ENCODE data around the gene ACAA1. TPM values are rescaled to one million over a fixed set of nuclear protein-coding genes. Genes with fewer than 3 reads are reported as not detected.
"Not testable (repeated sequence)": the region's sequence is repeated elsewhere in the genome, so short reads cannot be mapped to it uniquely, and the experiment has no call there.

ACAA1 gene
- polyA plus RNA-seq, 4 donors, result 114 to 143 (median 128) TPM

GRCh38 chr3:38137615-38138348 lies 855 bp upstream of the ACAA1 start:
- DNase-seq (ENCODE audit: low read depth in 4 of 4, low spot score in 3 of 4), result no peak

- DNase-seq (ENCODE audit: low read depth in 4 of 4, low spot score in 3 of 4), result peak in 1 of 4 donors; percentile 32
Observed at GRCh38 chr3:38136393-38136776, 542 bp downstream of the ACAA1 start.

DNA sequence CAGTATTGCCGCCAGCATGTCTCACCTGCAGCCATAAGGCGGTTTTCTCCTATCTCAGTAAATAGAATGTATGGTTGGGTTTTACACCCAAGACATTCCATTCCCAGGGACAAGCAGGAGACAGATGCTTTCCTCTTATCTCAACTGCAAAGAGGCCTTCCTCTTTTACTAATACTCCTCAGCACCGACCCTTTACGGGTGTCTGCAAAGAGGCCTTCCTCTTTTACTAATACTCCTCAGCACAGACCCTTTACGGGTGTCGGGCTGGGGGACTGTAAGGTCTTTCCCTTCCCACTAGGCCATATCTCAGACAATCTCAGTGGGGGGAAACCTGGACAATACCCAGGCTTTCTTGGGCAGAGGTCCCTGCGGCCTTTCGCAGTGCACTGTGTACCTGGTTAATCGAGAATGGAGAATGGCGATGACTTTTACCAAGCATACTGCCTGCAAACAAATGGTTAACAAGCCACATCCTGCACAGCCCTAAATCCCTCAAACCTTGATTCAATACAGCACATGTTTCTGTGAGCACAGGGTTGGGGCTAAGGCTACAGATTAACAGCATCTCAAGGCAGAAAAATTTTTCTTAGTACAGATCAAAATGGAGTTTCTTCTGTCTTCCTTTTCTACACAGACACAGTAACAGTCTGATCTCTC lies 1.2 kb downstream of the ACAA1 start:
- DNase-seq (ENCODE audit: low read depth in 4 of 4, low spot score in 3 of 4), result not testable (repeated sequence)

- DNase-seq (ENCODE audit: low read depth in 4 of 4, low spot score in 3 of 4), result not testable (repeated sequence)
Observed at GRCh38 chr3:38134517-38135143, 2.3 kb downstream of the ACAA1 start.

DNA sequence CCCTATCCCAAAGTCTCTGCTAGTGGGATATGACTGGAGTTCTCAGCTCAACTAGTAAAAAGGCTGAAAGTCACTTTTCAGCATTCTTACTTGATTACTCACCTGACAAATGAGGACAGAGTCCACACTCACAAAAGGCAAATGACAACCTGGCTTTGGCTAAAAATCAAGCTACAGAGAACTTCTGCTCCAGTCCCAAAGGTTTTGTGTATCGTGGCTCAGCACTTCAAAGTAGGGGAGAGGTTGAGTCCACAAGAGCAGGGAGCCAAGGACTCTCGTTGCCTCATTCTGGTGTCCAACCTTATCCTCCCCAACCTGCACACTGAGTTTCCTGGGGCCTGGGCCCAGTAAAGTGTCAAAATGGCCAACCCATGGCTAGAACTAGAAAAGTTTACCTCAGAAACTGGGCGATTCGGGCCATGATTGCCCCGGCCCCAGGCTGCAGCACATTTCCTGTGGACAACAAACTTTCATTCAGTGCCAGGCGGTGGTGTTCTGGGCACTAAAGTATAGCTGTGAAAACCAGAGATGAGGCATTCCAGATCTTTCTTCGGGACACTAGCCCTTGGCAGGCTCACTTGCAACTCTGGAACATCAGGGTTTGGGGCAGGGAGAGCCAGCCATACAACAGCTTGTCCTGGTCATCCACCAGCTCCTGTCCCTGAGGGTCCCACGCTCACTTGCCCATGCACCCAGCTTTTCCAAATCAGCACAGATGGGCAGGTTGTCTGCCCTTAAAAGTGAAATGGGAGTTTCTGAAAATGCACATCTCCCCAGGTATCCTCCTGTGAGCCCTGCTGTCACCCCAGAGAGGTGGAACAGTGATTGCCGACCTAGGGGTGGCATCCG lies 3.1 kb downstream of the ACAA1 start:
- DNase-seq (ENCODE audit: low read depth in 4 of 4, low spot score in 3 of 4), result no peak

DNA sequence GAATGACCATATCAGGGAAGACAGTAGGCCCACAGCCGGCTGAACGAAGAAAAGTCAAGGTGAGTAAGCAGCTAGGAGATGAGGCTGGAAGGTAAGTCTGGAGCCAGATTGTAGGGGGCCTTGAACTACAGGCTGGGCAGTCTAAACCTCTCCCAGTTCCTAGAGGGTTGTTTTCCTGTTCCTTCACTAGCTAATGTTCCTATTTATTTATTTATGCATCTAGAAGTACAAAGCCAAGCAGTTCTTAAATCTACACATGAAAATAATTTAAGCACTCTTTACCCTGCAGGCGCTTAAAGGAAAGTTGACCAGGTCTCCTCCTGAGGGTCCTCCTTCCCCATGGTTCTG lies 3.7 kb downstream of the ACAA1 start:
- DNase-seq (ENCODE audit: low read depth in 4 of 4, low spot score in 3 of 4), result no peak

DNA sequence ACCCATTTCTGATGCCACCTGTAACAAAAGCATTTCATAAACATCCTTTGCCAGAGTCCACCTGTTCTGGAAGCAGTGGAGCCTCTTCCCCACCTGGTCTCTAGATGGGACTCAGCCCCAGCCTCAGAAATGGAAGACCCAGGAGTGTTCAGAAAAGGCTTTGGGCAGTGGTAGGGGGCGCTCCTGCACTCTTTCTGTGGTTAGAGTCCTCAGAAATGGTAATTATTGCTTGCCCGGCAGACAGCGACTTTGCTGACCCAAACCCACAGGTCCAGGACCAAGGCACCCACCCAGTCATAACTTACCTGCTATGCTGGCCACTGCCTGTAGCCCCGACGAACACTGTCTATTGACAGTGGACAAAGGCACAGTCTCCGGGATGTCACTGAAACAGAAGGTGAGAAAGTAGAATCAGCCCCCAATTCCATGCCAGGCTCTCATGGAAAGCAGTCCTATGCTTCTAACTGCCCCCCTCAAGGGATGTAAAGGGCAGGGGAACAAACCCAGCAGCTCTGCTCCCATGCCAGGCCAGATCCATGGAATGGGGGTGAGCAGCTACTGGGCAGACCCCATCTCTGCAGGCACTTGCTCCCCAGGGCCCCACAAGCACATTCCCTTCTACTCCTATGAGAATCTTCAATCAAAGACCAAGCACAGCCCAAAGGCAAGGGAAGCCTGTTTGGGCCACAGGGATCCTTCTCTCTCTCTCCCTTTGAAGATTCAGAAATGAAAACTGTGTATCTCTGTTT lies 5.1 kb downstream of the ACAA1 start:
- DNase-seq (ENCODE audit: low read depth in 4 of 4, low spot score in 3 of 4), result peak in 1 of 4 donors; percentile 20

DNA sequence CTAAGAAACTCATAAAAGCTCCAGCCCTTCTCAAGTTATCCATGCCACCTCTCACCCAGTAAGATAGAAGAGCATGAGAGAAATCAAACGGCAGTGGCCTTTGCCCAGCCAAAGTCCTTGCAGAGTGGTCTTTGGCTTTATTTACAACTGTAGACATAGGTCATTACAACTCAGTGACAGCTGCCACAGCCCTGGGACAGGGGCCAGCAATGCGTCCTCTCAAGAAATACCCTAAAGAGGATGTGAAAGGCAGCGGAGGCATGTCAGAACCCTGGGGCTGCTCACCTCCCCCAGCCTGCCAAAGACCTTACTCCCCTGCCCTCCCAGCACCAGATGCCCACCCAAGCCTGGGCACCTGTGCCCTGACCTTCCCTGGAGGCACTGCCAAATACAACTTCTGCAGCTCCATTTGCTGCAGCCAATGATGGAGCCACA lies 6.3 kb downstream of the ACAA1 start:
- DNase-seq (ENCODE audit: low read depth in 4 of 4, low spot score in 3 of 4), result no peak

DNA sequence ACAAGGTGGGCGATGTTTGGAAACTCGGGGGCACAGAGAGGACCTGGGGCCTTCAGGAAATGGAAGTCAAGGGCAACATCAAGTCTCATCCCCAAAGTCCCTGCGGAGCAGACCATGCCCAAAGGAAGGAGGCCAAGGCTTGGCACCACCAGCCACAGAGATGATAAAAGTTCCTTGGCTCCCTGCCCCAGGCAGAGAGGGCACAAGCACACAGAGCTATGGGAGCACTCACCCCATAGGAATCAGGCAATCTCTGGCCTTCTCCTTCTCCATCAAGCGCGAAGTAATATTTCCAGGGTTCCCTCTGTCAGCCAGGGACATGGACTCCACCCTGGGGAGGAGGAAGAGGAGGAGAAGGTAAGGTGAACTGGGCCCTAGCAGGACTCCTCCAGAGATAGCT lies 7.9 kb downstream of the ACAA1 start:
- no peak for DNase-seq (ENCODE audit: low read depth in 4 of 4, low spot score in 3 of 4)

GRCh38 chr3:38128303-38128655 lies 8.6 kb downstream of the ACAA1 start:
- no peak for DNase-seq (ENCODE audit: low read depth in 4 of 4, low spot score in 3 of 4)

- DNase-seq (ENCODE audit: low read depth in 4 of 4, low spot score in 3 of 4), result no peak
Observed at GRCh38 chr3:38127611-38128302, 9.2 kb downstream of the ACAA1 start.

DNA sequence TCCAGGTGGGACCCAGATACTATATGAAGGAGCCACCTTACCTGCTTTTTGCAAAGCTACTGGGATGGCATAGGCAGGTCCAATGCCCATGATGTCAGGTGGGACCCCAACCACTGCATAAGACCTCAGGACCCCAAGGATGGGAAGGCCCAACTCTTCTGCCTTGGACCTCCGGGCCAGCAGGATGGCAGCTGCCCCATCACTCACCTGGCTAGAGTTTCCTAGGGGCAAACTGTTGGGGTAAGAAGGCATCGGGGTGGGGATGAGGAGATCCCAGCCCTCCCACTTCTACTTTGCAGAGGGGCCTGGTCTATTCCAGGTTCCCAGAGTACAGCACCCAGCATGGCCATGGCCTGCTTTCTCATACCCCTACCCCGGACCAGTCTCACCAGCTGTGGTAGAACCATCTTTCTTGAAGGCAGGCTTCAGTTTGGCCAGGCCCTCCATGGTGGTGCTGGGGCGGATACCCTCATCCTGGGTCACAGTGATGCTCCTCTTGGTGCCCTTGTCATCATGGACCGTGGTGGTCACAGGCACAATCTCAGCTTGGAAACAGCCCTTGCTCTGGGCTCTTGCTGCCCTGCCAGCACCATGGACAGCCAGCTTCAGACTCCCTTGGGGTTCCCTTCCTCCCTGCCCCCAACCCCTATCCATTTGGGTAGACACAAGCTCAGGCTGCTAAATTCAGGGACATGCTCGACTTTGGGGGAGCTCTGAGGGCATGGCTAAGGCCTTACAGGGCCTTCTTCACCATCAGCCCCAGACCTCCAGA lies 10.6 kb downstream of the ACAA1 start:
- no peak for DNase-seq (ENCODE audit: low read depth in 4 of 4, low spot score in 3 of 4)

GRCh38 chr3:38125305-38126120 lies 11.4 kb downstream of the ACAA1 start:
- no peak for DNase-seq (ENCODE audit: low read depth in 4 of 4, low spot score in 3 of 4)

DNA sequence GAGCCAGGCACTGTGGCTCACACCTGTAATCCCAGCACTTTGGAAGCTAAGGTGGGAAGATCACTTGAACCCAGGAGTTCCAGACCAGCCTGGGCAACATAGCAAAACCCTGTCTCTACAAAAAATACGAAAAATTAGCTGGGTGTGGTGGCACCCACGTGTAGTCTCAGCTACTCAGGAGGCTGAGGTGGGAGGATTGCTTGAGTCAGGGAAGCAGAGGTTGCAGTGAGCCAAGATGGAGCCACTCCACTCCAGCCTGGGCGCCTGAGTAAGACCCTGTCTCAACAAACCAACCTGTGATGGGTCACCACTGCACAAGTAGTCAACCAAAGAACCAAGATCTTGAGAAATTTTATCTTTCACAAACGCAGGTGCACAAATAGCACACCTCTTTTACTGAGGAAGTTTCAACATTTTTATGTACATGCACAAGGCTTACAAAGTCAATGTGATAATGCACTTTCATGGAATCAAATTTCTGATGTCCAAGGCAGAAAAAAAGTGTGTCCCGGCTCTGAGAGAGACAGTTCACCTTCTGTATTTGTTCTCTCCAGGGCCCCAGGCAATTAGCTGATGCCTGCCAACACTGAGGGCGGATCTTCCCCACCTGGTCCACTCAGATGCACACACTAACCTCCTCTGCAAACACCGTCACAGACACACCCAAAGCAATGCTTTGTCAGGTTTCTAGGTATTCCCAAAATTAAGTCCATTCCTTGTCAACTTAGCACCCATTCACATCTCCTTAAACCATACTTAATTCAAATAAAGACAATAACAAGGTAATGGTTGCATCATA lies 12.4 kb downstream of the ACAA1 start:
- DNase-seq (ENCODE audit: low read depth in 4 of 4, low spot score in 3 of 4), result no peak

GRCh38 chr3:38122712-38123290 lies 14.1 kb downstream of the ACAA1 start:
- no peak for DNase-seq (ENCODE audit: low read depth in 4 of 4, low spot score in 3 of 4)

DNA sequence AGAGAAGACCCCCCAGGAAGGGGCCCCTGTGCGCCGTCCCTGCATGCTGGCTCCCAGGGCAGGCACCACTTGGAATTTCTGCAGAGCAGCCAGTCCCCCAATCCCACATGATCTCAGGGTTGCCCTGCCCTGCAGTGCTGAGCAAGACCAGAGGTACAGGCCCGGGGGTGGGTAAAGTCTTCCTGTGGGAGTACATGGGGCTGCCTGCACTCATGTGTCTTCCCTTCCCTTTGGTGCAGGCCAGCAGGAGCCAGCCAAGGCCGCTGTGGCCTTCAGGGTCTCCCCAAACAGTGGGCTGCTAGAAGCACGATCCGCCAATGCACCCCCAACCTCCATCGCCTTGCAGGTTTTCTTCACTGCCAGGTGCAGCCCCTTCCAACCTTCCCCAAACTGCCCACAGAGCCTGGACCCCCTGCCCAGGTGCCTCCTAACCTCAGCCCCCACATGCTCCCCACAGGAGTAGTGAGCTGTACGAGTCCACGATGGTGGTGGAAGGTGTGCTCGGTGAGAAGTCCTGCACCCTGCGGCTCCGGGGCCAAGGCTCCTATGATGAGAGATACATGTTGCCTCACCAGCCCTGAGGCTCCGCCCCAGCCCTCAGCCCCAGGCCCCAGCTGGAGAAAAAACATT lies 15.0 kb downstream of the ACAA1 start:
- DNase-seq (ENCODE audit: low read depth in 4 of 4, low spot score in 3 of 4), result no peak

GRCh38 chr3:38121451-38121831 lies 15.5 kb downstream of the ACAA1 start:
- DNase-seq (ENCODE audit: low read depth in 4 of 4, low spot score in 3 of 4), result no peak
